ENCODE results near the gene CRIP3. TPM values are rescaled to one million over a fixed set of nuclear protein-coding genes. Genes with fewer than 3 reads are reported as not detected.

Gene CRIP3
- total and polyA plus RNA-seq, 2 of the 13 experiments (the other 11 are each of a cell fraction or from before 2014, with no cell fraction given), result 6.3 to 9.3 TPM

- TF ChIP-seq IRF9 (CRISPR knock-in tag; IDR thresholded peaks at IDR 0.05; ENCODE audit: borderline replicate concordance) (peak; percentile 71; the same call in 1 of the 2 replicates), GABPB1 (CRISPR knock-in tag; IDR thresholded peaks at IDR 0.05) (peak; percentile 67; the same call in 1 of the 2 replicates), ZNF891 (CRISPR knock-in tag; IDR thresholded peaks at IDR 0.05) (peak; percentile 88; the same call in 1 of the 2 replicates), PRPF4 (IDR thresholded peaks at IDR 0.05; ENCODE audit: low read depth, low read length, poor library complexity, severe bottlenecking) (no peak), ZSCAN20 (CRISPR knock-in tag; IDR thresholded peaks at IDR 0.05; ENCODE audit: borderline replicate concordance) (0 out of 2 replicates have a peak, but pooled peaks have one; percentile 28), ZNF839 (CRISPR knock-in tag; IDR thresholded peaks at IDR 0.05; ENCODE audit: borderline replicate concordance) (0 out of 2 replicates have a peak, but pooled peaks have one; percentile 45), ZNF414 (CRISPR knock-in tag; IDR thresholded peaks at IDR 0.05) (no peak), KMT2A (CRISPR knock-in tag; IDR thresholded peaks at IDR 0.05) (0 out of 2 replicates have a peak, but pooled peaks have one; percentile 31), FOXA1 (IDR thresholded peaks at IDR 0.05) (no peak), FOXA1 (CRISPR knock-in tag; IDR thresholded peaks at IDR 0.05) (peak; percentile 38; the same call in 1 of the 2 replicates), ZNF30 (CRISPR knock-in tag; IDR thresholded peaks at IDR 0.05) (no peak), ELF1 (CRISPR knock-in tag; IDR thresholded peaks at IDR 0.05) (peak; percentile 62), HOMEZ (CRISPR knock-in tag; IDR thresholded peaks at IDR 0.05; ENCODE audit: low read depth) (no peak; the same call in 1 of the 2 replicates), TOE1 (CRISPR knock-in tag; IDR thresholded peaks at IDR 0.05) (peak; percentile 39; the same call in 1 of the 2 replicates), ZNF496 (CRISPR knock-in tag; IDR thresholded peaks at IDR 0.05; ENCODE audit: insufficient replicate concordance) (no peak), ZNF609 (CRISPR knock-in tag; IDR thresholded peaks at IDR 0.05; ENCODE audit: borderline replicate concordance) (peak; percentile 47; the same call in 1 of the 2 replicates), DRAP1 (CRISPR knock-in tag; IDR thresholded peaks at IDR 0.05) (peak; percentile 30), POGZ (CRISPR knock-in tag; IDR thresholded peaks at IDR 0.05) (no peak; the same call in 1 of the 2 replicates), ZNF782 (CRISPR knock-in tag; IDR thresholded peaks at IDR 0.05; ENCODE audit: borderline replicate concordance) (peak; percentile 28; the same call in 1 of the 2 replicates)
Measured at GRCh38 chr6:43308101-43308989, at the start of gene CRIP3 (continued).
